Activated naive CD8-positive, alpha-beta T cell (primary cell): ENCODE measurements around the gene CHTOP.
"Not testable (repeated sequence)": the region's sequence is repeated elsewhere in the genome, so short reads cannot be mapped to it uniquely, and the experiment has no call there.

Experiments used
- H3K27ac Mint-ChIP-seq: one replicate; pipeline ENCODE4 v1.8.0; 2021; ENCODE audit warnings: mixed read lengths
- H3K27me3 Mint-ChIP-seq: one replicate; pipeline ENCODE4 v1.8.0; 2021; ENCODE audit warnings: mixed read lengths
- H3K36me3 Mint-ChIP-seq: one replicate; pipeline ENCODE4 v1.8.0; 2021; ENCODE audit warnings: mixed read lengths
- H3K4me1 Mint-ChIP-seq: one replicate; pipeline ENCODE4 v1.8.0; 2021; ENCODE audit warnings: low read depth, mixed read lengths
- H3K4me3 Mint-ChIP-seq: one replicate; pipeline ENCODE4 v1.8.0; 2021; ENCODE audit warnings: mild to moderate bottlenecking, mixed read lengths
- H3K9me3 Mint-ChIP-seq: one replicate; pipeline ENCODE4 v1.8.0; 2021; ENCODE audit warnings: low read depth, mixed read lengths

The CHTOP gene, protein sequence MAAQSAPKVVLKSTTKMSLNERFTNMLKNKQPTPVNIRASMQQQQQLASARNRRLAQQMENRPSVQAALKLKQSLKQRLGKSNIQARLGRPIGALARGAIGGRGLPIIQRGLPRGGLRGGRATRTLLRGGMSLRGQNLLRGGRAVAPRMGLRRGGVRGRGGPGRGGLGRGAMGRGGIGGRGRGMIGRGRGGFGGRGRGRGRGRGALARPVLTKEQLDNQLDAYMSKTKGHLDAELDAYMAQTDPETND

DNA sequence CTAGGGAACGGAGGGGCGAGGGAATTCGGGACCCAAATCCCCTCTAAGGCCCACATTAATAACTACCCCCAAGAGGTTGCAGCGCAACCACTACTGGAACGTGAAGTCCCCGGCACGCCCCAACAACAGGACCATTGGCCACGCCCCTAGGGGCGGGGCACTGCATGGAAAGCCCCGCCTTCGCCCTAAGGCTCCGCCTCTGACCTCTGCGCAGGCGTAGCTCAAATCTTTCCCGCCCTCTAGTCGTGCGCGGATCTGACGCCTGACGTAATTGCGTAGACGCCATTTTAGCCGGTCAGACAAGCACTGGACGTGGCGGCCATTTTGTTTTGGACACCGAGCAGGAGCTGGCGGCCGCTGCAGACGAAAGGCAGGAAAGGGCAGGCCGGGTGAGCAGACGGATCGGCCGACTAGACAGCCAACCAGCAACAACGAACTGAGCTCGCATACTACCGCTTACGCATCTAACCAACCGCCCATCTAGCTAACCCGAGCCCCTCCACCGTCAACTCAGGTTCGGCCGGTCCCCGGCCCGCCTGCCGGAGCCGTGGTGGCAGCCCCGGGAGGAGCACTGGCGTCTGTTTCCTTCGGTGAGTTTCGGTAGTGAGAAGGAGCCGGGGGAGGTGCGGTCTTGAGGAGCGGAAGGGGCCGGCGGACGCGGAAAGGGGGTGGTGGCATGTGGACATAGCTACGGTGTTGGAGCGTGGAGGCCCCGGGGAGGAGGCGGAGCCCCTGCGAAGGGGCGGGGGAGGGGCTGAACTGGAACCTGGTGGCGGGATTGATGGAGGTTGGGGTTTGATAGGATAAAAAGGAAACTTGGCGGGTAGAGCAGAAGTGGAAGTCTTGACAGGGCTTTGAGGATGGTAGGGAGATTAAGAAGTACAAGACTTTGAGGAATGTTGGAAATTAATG lies at the start of gene CHTOP:
CHTOP (plus strand) TSS at position 313 of the 912 bp plus-strand sequence. CDS start 2,523 bp downstream, outside the sequence.
- peaks cover 49% of the 10 kb centered on the region for H3K4me1 Mint-ChIP-seq
- peak within 1 kb of the TSS; percentile 99 for H3K27ac Mint-ChIP-seq
- peaks cover 12% of the 10 kb centered on the region for H3K36me3 Mint-ChIP-seq

DNA sequence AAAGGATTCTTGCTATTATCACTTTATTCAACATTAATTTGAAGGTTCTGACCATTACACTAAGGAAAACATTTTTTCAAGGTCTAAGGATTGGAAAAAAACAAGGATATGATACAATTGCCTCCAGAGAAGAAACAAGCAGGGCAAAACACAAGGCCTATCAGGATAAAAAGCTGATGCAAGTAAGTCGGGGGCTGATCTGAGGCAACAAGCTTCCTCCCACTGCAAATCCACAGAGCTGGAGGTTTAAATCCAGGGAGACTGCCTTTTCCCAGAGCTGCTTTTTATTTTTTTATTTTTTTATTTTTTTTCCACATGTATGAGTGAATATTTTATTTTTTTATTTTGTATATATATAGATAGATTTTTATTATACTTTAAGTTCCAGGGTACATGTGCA lies 48.9 kb upstream of the CHTOP start:
- H3K27ac Mint-ChIP-seq: no peak overlapping the region
- H3K27me3 Mint-ChIP-seq: no peaks in the 10 kb centered on the region
- no peak overlapping the region for H3K4me3 Mint-ChIP-seq
- no peaks in the 10 kb centered on the region for H3K36me3 Mint-ChIP-seq
- no peaks in the 10 kb centered on the region for H3K9me3 Mint-ChIP-seq
- H3K4me1 Mint-ChIP-seq: no peaks in the 10 kb centered on the region

More for the DNA sequence above, at the start of gene CHTOP:
- Mint-ChIP-seq H3K4me3 (peak within 1 kb of the TSS; percentile 99), H3K27me3 (no peaks in the 10 kb centered on the region), H3K9me3 (no peaks in the 10 kb centered on the region)

DNA sequence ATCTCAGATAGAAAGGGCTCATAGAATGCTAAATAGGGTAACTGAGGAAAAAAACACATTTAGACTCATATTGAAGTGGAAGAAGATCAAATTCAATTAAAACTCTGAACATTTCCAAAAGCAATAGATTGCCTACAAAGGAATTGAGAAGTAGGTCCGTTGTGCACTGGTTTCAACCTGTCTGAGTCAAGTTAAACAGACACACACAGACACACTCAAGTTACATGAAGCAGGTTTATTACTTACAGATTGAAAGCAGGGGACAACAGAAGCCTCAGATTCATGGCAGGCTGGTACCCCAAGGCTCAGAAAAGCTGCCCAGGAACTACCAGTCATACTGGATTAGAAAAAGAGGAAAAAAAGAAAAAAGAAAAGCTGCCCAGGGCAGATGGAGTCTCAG lies 47.5 kb upstream of the CHTOP start:
- Mint-ChIP-seq H3K27ac (no peak overlapping the region), H3K27me3 (no peaks in the 10 kb centered on the region), H3K4me3 (no peak overlapping the region)

GRCh38 chr1:153587314-153587713 lies 46.6 kb upstream of the CHTOP start:
- Mint-ChIP-seq H3K27me3 (no peaks in the 10 kb centered on the region), H3K9me3 (no peaks in the 10 kb centered on the region), H3K4me1 (no peaks in the 10 kb centered on the region), H3K36me3 (no peaks in the 10 kb centered on the region), H3K27ac (no peak overlapping the region), H3K4me3 (no peak overlapping the region)

More for the DNA sequence above, 47.5 kb upstream of the CHTOP start:
- H3K4me1 Mint-ChIP-seq: no peaks in the 10 kb centered on the region
- H3K9me3 Mint-ChIP-seq: no peaks in the 10 kb centered on the region
- no peaks in the 10 kb centered on the region for H3K36me3 Mint-ChIP-seq

DNA sequence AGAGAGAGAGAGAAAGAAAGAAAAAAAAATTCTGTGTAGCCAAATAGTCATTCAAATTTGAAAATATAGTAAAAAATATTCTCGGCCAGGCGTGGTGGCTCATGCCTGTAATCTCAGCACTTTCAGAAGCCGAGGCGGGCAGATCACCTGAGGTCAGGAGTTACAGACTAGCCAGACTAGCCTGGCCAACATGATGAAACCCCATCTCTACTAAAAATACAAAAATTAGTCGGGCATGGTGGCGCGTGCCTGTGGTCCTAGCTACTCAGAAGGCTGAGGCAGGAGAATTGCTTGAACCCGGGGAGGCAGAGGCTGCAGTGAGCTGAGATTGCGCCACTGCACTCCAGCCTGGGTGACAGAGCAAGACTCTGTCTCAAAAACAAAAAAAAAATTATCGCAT lies 45.8 kb upstream of the CHTOP start:
- H3K4me1 Mint-ChIP-seq, H3K4me3 Mint-ChIP-seq, H3K9me3 Mint-ChIP-seq, H3K36me3 Mint-ChIP-seq, H3K27ac Mint-ChIP-seq, H3K27me3 Mint-ChIP-seq: not testable (repeated sequence)

DNA sequence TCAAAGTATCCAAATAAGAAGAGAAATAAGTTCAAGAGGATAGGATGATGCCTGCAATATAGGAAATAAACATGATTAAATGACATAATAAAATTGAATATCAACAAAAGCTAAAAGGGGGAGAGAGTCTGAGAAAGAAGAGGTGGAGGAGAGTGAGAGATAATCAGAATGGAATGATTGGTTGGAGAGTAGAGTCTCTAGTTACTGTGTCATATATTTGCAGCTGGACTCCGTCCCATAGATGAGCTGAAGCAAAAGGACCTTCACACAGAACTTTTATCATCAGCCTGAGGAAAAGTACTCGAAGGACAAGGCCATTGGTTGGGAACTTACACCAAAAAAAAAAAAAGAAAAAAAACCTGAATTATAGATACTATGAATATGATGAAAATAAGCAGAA lies 45.4 kb upstream of the CHTOP start:
- no peak overlapping the region for H3K27ac Mint-ChIP-seq
- H3K4me1 Mint-ChIP-seq: no peaks in the 10 kb centered on the region
- no peaks in the 10 kb centered on the region for H3K9me3 Mint-ChIP-seq
- H3K4me3 Mint-ChIP-seq: no peak overlapping the region
- no peaks in the 10 kb centered on the region for H3K36me3 Mint-ChIP-seq
- H3K27me3 Mint-ChIP-seq: no peaks in the 10 kb centered on the region

- Mint-ChIP-seq H3K4me3 (no peak overlapping the region), H3K36me3 (no peaks in the 10 kb centered on the region), H3K27ac (no peak overlapping the region), H3K9me3 (no peaks in the 10 kb centered on the region), H3K27me3 (no peaks in the 10 kb centered on the region), H3K4me1 (peaks cover 9% of the 10 kb centered on the region)
These were observed 41.1 kb upstream of the CHTOP start for GRCh38 chr1:153592748-153593147.

DNA sequence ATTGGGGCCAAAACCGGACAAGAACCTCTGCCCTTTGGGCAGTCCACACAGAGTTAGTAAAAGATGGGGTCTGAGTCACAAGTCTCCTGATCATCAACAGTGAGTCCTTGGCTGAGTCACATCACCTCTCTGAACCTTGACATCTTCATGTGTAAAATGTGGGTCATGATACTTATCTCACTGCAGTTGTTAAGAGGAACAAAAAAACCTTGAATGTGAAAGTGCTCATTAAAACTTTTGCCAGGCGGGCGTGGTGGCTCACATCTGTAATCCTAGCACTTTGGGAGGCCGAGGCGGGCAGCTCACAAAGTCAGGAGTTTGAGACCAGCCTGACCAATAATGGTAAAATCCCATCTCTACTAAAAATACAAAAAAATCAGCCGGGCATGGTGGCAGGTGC lies 36.7 kb upstream of the CHTOP start:
- Mint-ChIP-seq H3K4me3 (no peak overlapping the region), H3K36me3 (no peaks in the 10 kb centered on the region), H3K27ac (no peak overlapping the region)

DNA sequence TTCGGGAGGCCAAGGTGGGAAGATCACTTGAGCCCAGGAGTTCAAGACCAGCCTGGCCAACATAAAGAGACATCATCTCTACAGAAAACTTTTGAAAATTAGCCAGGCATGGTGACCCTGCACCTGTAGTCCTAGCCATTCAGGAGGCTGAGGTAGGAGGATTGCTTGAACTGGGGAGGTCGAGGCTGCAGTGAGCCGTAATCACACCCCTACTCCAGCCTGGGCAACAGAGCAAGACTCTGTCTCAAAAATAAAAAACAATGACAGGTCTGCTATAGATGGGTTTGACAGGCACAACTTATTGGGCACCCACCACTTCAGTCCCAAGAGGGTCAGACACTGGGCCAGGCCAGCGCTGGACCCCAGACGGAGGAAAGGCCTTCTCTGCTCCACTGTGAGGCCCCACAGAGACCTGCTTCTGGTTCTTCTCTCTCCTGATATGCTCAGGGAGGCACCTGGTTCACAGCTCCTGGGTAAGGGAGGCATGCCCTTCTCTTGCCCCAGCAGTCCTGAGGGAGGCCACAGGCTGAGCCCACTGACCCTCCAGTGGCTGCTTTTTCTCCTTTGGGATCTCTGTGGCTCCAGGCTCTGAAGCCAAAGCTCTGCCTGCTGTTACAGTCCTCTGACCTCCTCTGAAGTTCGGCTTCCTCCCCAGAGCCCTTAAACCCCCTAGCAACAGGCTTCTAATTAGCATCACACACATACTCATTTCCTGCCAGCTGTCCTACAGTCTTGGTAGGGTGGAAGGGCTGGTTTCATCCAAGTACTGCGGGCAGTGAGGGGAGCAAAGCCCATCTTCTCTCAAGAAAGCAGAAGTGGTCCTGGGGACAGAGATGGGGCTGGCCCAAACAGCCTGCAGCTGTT lies 35.3 kb upstream of the CHTOP start:
- H3K4me1 Mint-ChIP-seq: peaks cover 23% of the 10 kb centered on the region
- no peaks in the 10 kb centered on the region for H3K27me3 Mint-ChIP-seq
- no peaks in the 10 kb centered on the region for H3K9me3 Mint-ChIP-seq
- peak overlapping the region; percentile 34 for H3K27ac Mint-ChIP-seq
- no peaks in the 10 kb centered on the region for H3K36me3 Mint-ChIP-seq
- no peak overlapping the region for H3K4me3 Mint-ChIP-seq

More for the DNA sequence above, 36.7 kb upstream of the CHTOP start:
- no peaks in the 10 kb centered on the region for H3K27me3 Mint-ChIP-seq
- H3K9me3 Mint-ChIP-seq: no peaks in the 10 kb centered on the region
- H3K4me1 Mint-ChIP-seq: peaks cover 20% of the 10 kb centered on the region

- Mint-ChIP-seq H3K9me3 (no peaks in the 10 kb centered on the region), H3K27me3 (no peaks in the 10 kb centered on the region), H3K4me1 (peaks cover 23% of the 10 kb centered on the region), H3K4me3 (no peak overlapping the region), H3K36me3 (no peaks in the 10 kb centered on the region), H3K27ac (no peak overlapping the region)
These were observed 34.0 kb upstream of the CHTOP start for GRCh38 chr1:153599847-153600246.

DNA sequence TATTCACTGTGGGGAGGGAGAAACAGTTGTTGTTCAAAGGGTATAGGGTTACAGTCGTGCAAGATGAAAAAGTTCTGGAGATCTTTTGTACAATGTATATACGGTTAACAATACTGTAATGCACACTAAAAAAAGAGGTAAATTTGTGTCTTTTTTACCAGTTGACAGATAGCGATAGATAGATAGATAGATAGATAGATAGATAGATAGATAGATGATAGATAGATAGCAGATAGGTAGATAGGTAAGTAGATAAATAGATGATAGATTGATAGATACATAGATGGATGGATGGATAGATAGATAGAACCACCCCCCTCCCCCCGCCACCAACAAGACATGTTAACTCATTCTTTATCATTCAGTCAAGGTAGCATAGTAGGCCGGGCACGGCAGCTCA lies 31.1 kb upstream of the CHTOP start:
- no peaks in the 10 kb centered on the region for H3K36me3 Mint-ChIP-seq

DNA sequence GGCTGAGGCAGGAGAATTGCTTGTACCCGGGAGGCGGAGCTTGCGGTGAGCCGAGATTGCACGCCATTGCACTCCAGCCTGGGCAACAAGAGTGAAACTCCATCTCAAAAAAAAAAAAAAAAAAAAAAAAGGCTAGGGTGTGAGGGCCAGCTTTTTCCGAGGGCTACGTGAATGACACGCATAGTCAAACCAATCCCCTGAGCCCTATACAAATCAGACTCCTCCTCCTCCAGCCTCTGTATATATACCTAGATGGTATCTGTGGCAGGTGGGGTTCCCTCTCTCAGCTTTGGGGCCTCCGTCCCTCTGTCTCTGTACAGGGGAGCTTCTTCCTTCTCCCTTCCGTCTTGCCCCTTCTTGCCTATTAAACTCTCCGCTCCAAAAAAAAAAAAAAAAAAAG lies 27.7 kb upstream of the CHTOP start:
- Mint-ChIP-seq H3K27ac (no peak overlapping the region), H3K4me3 (no peak overlapping the region), H3K9me3 (no peaks in the 10 kb centered on the region), H3K36me3 (no peaks in the 10 kb centered on the region), H3K27me3 (no peaks in the 10 kb centered on the region), H3K4me1 (peaks cover 5% of the 10 kb centered on the region)

More for the DNA sequence above, 31.1 kb upstream of the CHTOP start:
- Mint-ChIP-seq H3K27ac (no peak overlapping the region), H3K4me1 (peaks cover 14% of the 10 kb centered on the region), H3K27me3 (no peaks in the 10 kb centered on the region), H3K9me3 (no peaks in the 10 kb centered on the region), H3K4me3 (no peak overlapping the region)

DNA sequence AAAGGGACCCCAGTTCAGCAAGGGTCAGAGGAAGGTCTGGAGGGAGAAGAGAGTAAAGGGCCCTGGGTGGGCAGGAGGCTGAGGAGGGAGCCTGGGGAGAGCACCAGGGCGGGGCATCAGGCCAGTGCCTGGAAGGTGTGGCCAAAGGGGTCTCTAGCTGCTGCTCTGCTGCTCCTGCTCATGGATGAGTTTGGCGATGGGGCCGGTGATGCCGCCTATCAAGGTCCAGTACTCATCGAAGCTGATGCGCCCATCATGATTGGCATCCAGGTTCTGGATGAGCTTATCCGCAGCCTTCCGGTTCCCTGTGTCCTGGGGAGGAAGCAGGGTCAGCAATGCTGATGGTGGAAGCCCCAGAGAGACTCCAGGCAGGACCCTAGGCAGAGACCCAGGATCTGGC lies 26.5 kb upstream of the CHTOP start:
- H3K27me3 Mint-ChIP-seq: no peaks in the 10 kb centered on the region
- no peak overlapping the region for H3K27ac Mint-ChIP-seq
- no peak overlapping the region for H3K4me3 Mint-ChIP-seq
- H3K9me3 Mint-ChIP-seq: no peaks in the 10 kb centered on the region
- no peaks in the 10 kb centered on the region for H3K36me3 Mint-ChIP-seq
- peaks cover 3% of the 10 kb centered on the region for H3K4me1 Mint-ChIP-seq

- H3K4me1 Mint-ChIP-seq: no peaks in the 10 kb centered on the region
- no peak overlapping the region for H3K4me3 Mint-ChIP-seq
- no peaks in the 10 kb centered on the region for H3K27me3 Mint-ChIP-seq
- H3K9me3 Mint-ChIP-seq: no peaks in the 10 kb centered on the region
- H3K27ac Mint-ChIP-seq: no peak overlapping the region
- no peaks in the 10 kb centered on the region for H3K36me3 Mint-ChIP-seq
These were observed 25.7 kb upstream of the CHTOP start for GRCh38 chr1:153608089-153608682.
